Type B pancreatic cell (in vitro differentiated cells): ENCODE data around the gene LIMK1. TPM values are rescaled to one million over a fixed set of nuclear protein-coding genes. Genes with fewer than 3 reads are reported as not detected.

Source experiments
- DNase-seq: peaks from one replicate; pipeline ENCODE4 v3.0.0; 2021; ENCODE audit warnings: mixed read lengths; ENCODE audit not compliant: unreplicated experiment; ENCODE audit errors: extremely low spot score
- H3K27ac Mint-ChIP-seq: 2 replicates; pipeline ENCODE4 v1.8.0; 2021; ENCODE audit warnings: mild to moderate bottlenecking, mixed read lengths
- H3K27me3 Mint-ChIP-seq: 2 replicates; pipeline ENCODE4 v1.8.0; 2021; ENCODE audit warnings: mixed read lengths
- H3K36me3 Mint-ChIP-seq: 2 replicates; pipeline ENCODE4 v1.8.0; 2021; ENCODE audit warnings: mixed read lengths
- H3K4me1 Mint-ChIP-seq: one replicate; pipeline ENCODE4 v1.8.0; 2021; ENCODE audit warnings: mixed read lengths; ENCODE audit not compliant: unreplicated experiment
- H3K4me3 Mint-ChIP-seq: 2 replicates; pipeline ENCODE4 v1.8.0; 2021; ENCODE audit warnings: mild to moderate bottlenecking, mixed read lengths
- H3K9me3 Mint-ChIP-seq: 2 replicates; pipeline ENCODE4 v1.8.0; 2021; ENCODE audit warnings: mixed read lengths
- CTCF ChIP-seq: fragments of 200-600 bp; sonication (generic); conservative IDR thresholded peaks from 2 replicates; pipeline ENCODE4 v1.5.0; 2021; ENCODE audit warnings: antibody characterized with exemption, mild to moderate bottlenecking
- total RNA-seq: library from RNA; stranded (reverse); gene quantifications from 2 replicates; pipeline ENCODE4 v1.2.1, GENCODE V29; 2021; ENCODE audit warnings: low replicate concordance

The LIMK1 gene
- total RNA-seq, 1 donor from 2014 or later: 46.6 TPM

- no peak for DNase-seq
- Mint-ChIP-seq H3K27me3 (no peaks in the 10 kb centered on the region), H3K4me1 (peaks cover 16% of the 10 kb centered on the region)
Observed at GRCh38 chr7:74092964-74093471, 9.4 kb downstream of the LIMK1 start.

GRCh38 chr7:74093671-74094223 is 10.1 kb downstream of the LIMK1 start:
- no peak for TF ChIP-seq CTCF
- H3K9me3 Mint-ChIP-seq: no peaks in the 10 kb centered on the region
- H3K4me3 Mint-ChIP-seq: peak overlapping the region; percentile 79
- DNase-seq: no peak
- H3K4me1 Mint-ChIP-seq: peaks cover 18% of the 10 kb centered on the region
- H3K27me3 Mint-ChIP-seq: no peaks in the 10 kb centered on the region
- peaks cover 19% of the 10 kb centered on the region for H3K36me3 Mint-ChIP-seq
- peak overlapping the region; percentile 83 for H3K27ac Mint-ChIP-seq

More at GRCh38 chr7:74092964-74093471, 9.4 kb downstream of the LIMK1 start:
- TF ChIP-seq CTCF: no peak
- Mint-ChIP-seq H3K9me3 (no peaks in the 10 kb centered on the region), H3K4me3 (no peak overlapping the region), H3K36me3 (peaks cover 16% of the 10 kb centered on the region), H3K27ac (no peak overlapping the region)

GRCh38 chr7:74094224-74095101 is 10.9 kb downstream of the LIMK1 start:
- no peaks in the 10 kb centered on the region for H3K9me3 Mint-ChIP-seq
- H3K27ac Mint-ChIP-seq: peak overlapping the region; percentile 83
- no peaks in the 10 kb centered on the region for H3K27me3 Mint-ChIP-seq
- peak; percentile 47 for TF ChIP-seq CTCF
- peaks cover 12% of the 10 kb centered on the region for H3K36me3 Mint-ChIP-seq
- DNase-seq: no peak
- peaks cover 18% of the 10 kb centered on the region for H3K4me1 Mint-ChIP-seq
- H3K4me3 Mint-ChIP-seq: peak overlapping the region; percentile 80

- peak overlapping the region; percentile 80 for H3K4me3 Mint-ChIP-seq
- no peaks in the 10 kb centered on the region for H3K9me3 Mint-ChIP-seq
- no peaks in the 10 kb centered on the region for H3K27me3 Mint-ChIP-seq
- TF ChIP-seq CTCF: no peak
- peak overlapping the region; percentile 78 for H3K27ac Mint-ChIP-seq
- H3K4me1 Mint-ChIP-seq: peaks cover 18% of the 10 kb centered on the region
- DNase-seq: no peak
- peaks cover 8% of the 10 kb centered on the region for H3K36me3 Mint-ChIP-seq
Observed at GRCh38 chr7:74095135-74095534, 11.5 kb downstream of the LIMK1 start.

GRCh38 chr7:74097937-74098614 is 14.5 kb downstream of the LIMK1 start:
- H3K36me3 Mint-ChIP-seq: peaks cover 8% of the 10 kb centered on the region
- no peak for TF ChIP-seq CTCF
- no peaks in the 10 kb centered on the region for H3K9me3 Mint-ChIP-seq
- peaks cover 18% of the 10 kb centered on the region for H3K4me1 Mint-ChIP-seq
- no peak for DNase-seq
- no peak overlapping the region for H3K4me3 Mint-ChIP-seq
- peak overlapping the region; percentile 20 for H3K27ac Mint-ChIP-seq
- H3K27me3 Mint-ChIP-seq: no peaks in the 10 kb centered on the region
